GM10847 (cell line): ENCODE results near the gene EIF4H.

Experiments used
- POLR2A ChIP-seq: IDR thresholded peaks from 2 replicates; pipeline ENCODE4 v1.6.1; 2011; ENCODE audit not compliant: insufficient read length; ENCODE audit errors: extremely low read depth

The EIF4H gene

GRCh38 chr7:74230446-74231231 lies 56.5 kb downstream of the EIF4H start:
- TF ChIP-seq POLR2A, result no peak

GRCh38 chr7:74231232-74231590 lies 57.1 kb downstream of the EIF4H start:
- no peak for TF ChIP-seq POLR2A

GRCh38 chr7:74233655-74234285 lies 59.6 kb downstream of the EIF4H start:
- no peak for TF ChIP-seq POLR2A

DNA sequence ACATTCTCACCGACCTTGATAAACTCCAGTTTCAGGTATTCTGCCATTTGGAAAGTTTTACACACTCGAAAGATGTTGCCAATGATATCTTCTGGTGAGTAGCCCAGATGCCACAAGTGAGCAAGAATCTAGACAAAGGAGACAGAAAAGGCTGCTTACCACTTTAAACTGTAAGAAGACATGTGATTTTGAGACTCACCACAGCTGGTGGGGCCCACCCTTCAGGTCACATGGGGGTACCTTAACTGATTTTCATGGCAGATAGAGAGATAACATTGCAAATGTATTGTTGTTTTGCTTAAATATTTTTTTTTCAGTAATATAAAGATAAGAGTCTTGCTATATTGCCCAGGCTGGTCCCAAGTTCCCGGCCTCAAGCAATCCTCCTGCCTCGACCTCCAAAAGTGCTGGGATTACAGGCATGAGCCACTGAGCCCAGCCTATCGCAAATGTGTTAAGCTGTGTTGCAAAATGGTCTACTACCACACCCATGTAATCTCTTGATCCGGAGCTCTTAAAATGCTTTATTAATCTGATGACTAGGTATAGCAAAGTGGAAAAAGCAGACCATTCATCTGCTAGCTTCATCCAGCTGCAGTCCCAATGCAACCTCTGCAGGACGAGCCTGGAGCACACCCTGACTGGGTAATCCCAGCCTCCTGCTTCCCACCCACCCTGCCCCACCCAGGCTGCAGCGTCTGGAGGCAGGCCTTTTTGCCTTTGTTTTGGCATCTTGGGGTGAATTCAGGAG lies 61.5 kb downstream of the EIF4H start:
- TF ChIP-seq POLR2A, result no peak

- no peak for TF ChIP-seq POLR2A
Measured at GRCh38 chr7:74236284-74236683, 62.1 kb downstream of the EIF4H start.

- no peak for TF ChIP-seq POLR2A
Measured at GRCh38 chr7:74240482-74240881, 66.3 kb downstream of the EIF4H start.

DNA sequence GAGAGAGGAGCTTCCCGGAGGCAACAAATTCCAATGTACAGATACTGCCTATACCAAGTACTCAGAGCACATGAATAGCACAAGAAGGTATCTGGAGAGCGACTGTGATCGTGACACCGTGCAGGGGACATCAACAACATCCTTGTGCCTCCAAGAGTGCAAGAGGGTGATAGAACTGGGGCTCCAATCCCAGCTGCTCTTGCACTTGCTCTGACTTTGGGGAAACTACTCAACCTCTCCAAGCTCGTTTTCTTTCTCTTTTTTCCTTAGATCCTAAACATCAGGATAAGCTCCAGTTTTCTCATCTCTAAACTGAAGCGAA lies 67.9 kb downstream of the EIF4H start:
- TF ChIP-seq POLR2A, result no peak

DNA sequence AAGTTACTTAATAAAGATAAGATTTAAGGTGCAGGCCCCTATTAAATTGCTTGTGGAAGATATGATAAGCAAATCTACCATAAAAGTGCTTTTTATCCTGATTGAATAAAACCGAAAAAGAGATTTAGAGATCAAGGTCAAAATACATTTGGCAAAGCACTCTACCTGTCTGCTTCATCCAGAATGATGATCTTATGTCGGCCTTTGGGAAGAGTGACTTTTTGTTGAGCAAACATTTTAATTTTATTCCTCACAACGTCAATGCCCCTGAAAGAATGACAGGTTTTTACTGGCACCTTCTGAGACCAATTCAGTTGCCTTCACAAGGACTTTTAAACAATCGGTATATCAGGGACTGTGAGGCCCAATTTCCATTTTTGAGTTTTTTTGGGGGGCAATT lies 72.3 kb downstream of the EIF4H start:
- TF ChIP-seq POLR2A, result no peak
